ENCODE measurements around the gene SCAMP2. TPM values are rescaled to one million over a fixed set of nuclear protein-coding genes. Genes with fewer than 3 reads are reported as not detected.

Gene SCAMP2
- total RNA-seq, 2 donors from 2014 or later = 47.5 to 50.9 TPM

GRCh38 chr15:74798388-74799254, 74.5 kb downstream of the SCAMP2 start:
- Mint-ChIP-seq H3K27me3 (ENCODE audit: insufficient read depth) (no peaks in the 10 kb centered on the region), H3K4me3 (no peak overlapping the region), H3K9me3 (no peaks in the 10 kb centered on the region), H3K4me1 (peaks cover 3% of the 10 kb centered on the region), H3K27ac (no peak overlapping the region), H3K36me3 (ENCODE audit: low read depth) (peaks cover 28% of the 10 kb centered on the region)
- H3K4me1 ChIP-seq (ENCODE audit: control insufficient read depth, insufficient read depth, low read length) = no peaks in the 10 kb centered on the region
- H3K27me3 ChIP-seq (ENCODE audit: control insufficient read depth, insufficient read depth, low read length, poor library complexity, severe bottlenecking) = no peaks in the 10 kb centered on the region
- no peaks in the 10 kb centered on the region for H3K9me3 ChIP-seq (ENCODE audit: control insufficient read depth, low read length)
- DNase-seq = no peak
- no peak overlapping the region for H3K4me3 ChIP-seq (ENCODE audit: low read length)
- no peak overlapping the region for H3K9ac ChIP-seq (ENCODE audit: extremely low read depth, low read length, poor library complexity, severe bottlenecking)
- no peak overlapping the region for H3K27ac ChIP-seq (ENCODE audit: low read depth, low read length)
- TF ChIP-seq CTCF (conservative IDR thresholded peaks at IDR 0.05) = no peak
- peaks cover 42% of the 10 kb centered on the region for H3K36me3 ChIP-seq (ENCODE audit: control insufficient read depth, insufficient read depth, low read length)
- WGBS, 2 experiments (ENCODE audit: insufficient coverage in 1 of 2, insufficient read length in 1 of 2) = 93 to 94% methylated on average over 16 to 25 of the region's 25 CpGs

GRCh38 chr15:74795966-74796625, 77.1 kb downstream of the SCAMP2 start:
- Mint-ChIP-seq H3K4me3 (no peak overlapping the region), H3K4me1 (peaks cover 3% of the 10 kb centered on the region), H3K36me3 (ENCODE audit: low read depth) (peaks cover 8% of the 10 kb centered on the region), H3K27ac (no peak overlapping the region), H3K27me3 (ENCODE audit: insufficient read depth) (no peaks in the 10 kb centered on the region), H3K9me3 (no peaks in the 10 kb centered on the region)
- Histone ChIP-seq H3K27ac (ENCODE audit: low read depth, low read length) (no peak overlapping the region), H3K4me3 (ENCODE audit: low read length) (no peak overlapping the region), H3K27me3 (ENCODE audit: control insufficient read depth, insufficient read depth, low read length, poor library complexity, severe bottlenecking) (no peaks in the 10 kb centered on the region), H3K9ac (ENCODE audit: extremely low read depth, low read length, poor library complexity, severe bottlenecking) (no peak overlapping the region), H3K9me3 (ENCODE audit: control insufficient read depth, low read length) (no peaks in the 10 kb centered on the region), H3K4me1 (ENCODE audit: control insufficient read depth, insufficient read depth, low read length) (no peaks in the 10 kb centered on the region), H3K36me3 (ENCODE audit: control insufficient read depth, insufficient read depth, low read length) (peaks cover 22% of the 10 kb centered on the region)
- no peak for TF ChIP-seq CTCF (conservative IDR thresholded peaks at IDR 0.05)
- 91 to 96% methylated on average over 7 to 14 of the region's 14 CpGs for WGBS, 2 experiments (ENCODE audit: insufficient coverage in 1 of 2, insufficient read length in 1 of 2)
- no peak for DNase-seq

- Histone ChIP-seq H3K9me3 (ENCODE audit: control insufficient read depth, low read length) (no peaks in the 10 kb centered on the region), H3K27ac (ENCODE audit: low read depth, low read length) (no peak overlapping the region), H3K4me3 (ENCODE audit: low read length) (no peak overlapping the region), H3K27me3 (ENCODE audit: control insufficient read depth, insufficient read depth, low read length, poor library complexity, severe bottlenecking) (no peaks in the 10 kb centered on the region), H3K36me3 (ENCODE audit: control insufficient read depth, insufficient read depth, low read length) (peaks cover 11% of the 10 kb centered on the region), H3K4me1 (ENCODE audit: control insufficient read depth, insufficient read depth, low read length) (no peaks in the 10 kb centered on the region), H3K9ac (ENCODE audit: extremely low read depth, low read length, poor library complexity, severe bottlenecking) (no peak overlapping the region)
- DNase-seq = no peak
- 86 to 88% methylated on average over 5 to 9 of the region's 9 CpGs for WGBS, 2 experiments (ENCODE audit: insufficient coverage in 1 of 2, insufficient read length in 1 of 2)
- Mint-ChIP-seq H3K4me1 (no peaks in the 10 kb centered on the region), H3K9me3 (no peaks in the 10 kb centered on the region), H3K27me3 (ENCODE audit: insufficient read depth) (no peaks in the 10 kb centered on the region), H3K4me3 (no peak overlapping the region), H3K27ac (no peak overlapping the region), H3K36me3 (ENCODE audit: low read depth) (peaks cover 4% of the 10 kb centered on the region)
- TF ChIP-seq CTCF (conservative IDR thresholded peaks at IDR 0.05) = no peak
Observed at GRCh38 chr15:74794970-74795349, 78.2 kb downstream of the SCAMP2 start.
